Endodermal cell (in vitro differentiated cells): Measurements from ENCODE around the gene SHBG. TPM values are rescaled to one million over a fixed set of nuclear protein-coding genes. Genes with fewer than 3 reads are reported as not detected.
"Not testable (repeated sequence)": the region's sequence is repeated elsewhere in the genome, so short reads cannot be mapped to it uniquely, and the experiment has no call there.

Experiments used
- DNase-seq: peaks from one replicate; pipeline ENCODE4 v3.0.0-alpha.2; 2017
- H3K27ac ChIP-seq: 2 replicates; pipeline ENCODE4 v1.5.1; 2013; ENCODE audit warnings: mild to moderate bottlenecking, low read depth, low read length, moderate library complexity
- H3K27me3 ChIP-seq: 2 replicates; pipeline ENCODE4 v1.6.1; 2013; ENCODE audit warnings: mild to moderate bottlenecking, low read length, moderate library complexity; ENCODE audit not compliant: insufficient read depth, control insufficient read depth, poor library complexity, severe bottlenecking
- H3K36me3 ChIP-seq: 2 replicates; pipeline ENCODE4 v1.7.0; 2013; ENCODE audit warnings: mild to moderate bottlenecking, low read length, moderate library complexity; ENCODE audit not compliant: control insufficient read depth, insufficient read depth
- H3K4me1 ChIP-seq: one replicate; pipeline ENCODE4 v1.7.0; 2013; ENCODE audit warnings: low read length; ENCODE audit not compliant: control insufficient read depth, insufficient read depth
- H3K4me3 ChIP-seq: 2 replicates; pipeline ENCODE4 v1.5.1; 2013; ENCODE audit warnings: mild to moderate bottlenecking, low read length, moderate library complexity
- H3K9ac ChIP-seq: 2 replicates; pipeline ENCODE4 v1.6.1; 2013; ENCODE audit warnings: mild to moderate bottlenecking, low read length, moderate library complexity; ENCODE audit not compliant: poor library complexity, severe bottlenecking; ENCODE audit errors: extremely low read depth
- H3K9me3 ChIP-seq: 2 replicates; pipeline ENCODE4 v1.6.1; 2013; ENCODE audit warnings: mild to moderate bottlenecking, low read length, moderate library complexity; ENCODE audit not compliant: control insufficient read depth
- H3K27ac Mint-ChIP-seq: 2 replicates; pipeline ENCODE4 v1.8.0; 2020; ENCODE audit warnings: mixed read lengths
- H3K27me3 Mint-ChIP-seq: 2 replicates; pipeline ENCODE4 v1.8.0; 2021; ENCODE audit warnings: mild to moderate bottlenecking, mixed read lengths; ENCODE audit not compliant: insufficient read depth
- H3K36me3 Mint-ChIP-seq: 2 replicates; pipeline ENCODE4 v1.8.0; 2020; ENCODE audit warnings: low read depth, mixed read lengths
- H3K4me1 Mint-ChIP-seq: 2 replicates; pipeline ENCODE4 v1.8.0; 2020; ENCODE audit warnings: mixed read lengths
- H3K4me3 Mint-ChIP-seq: 2 replicates; pipeline ENCODE4 v1.8.0; 2020; ENCODE audit warnings: mild to moderate bottlenecking, moderate library complexity, mixed read lengths
- H3K9me3 Mint-ChIP-seq: 2 replicates; pipeline ENCODE4 v1.8.0; 2020; ENCODE audit warnings: mild to moderate bottlenecking, mixed read lengths
- CTCF ChIP-seq: fragments of 200-600 bp; sonication (generic); conservative IDR thresholded peaks from 2 replicates; pipeline ENCODE4 v1.5.0; 2021; ENCODE audit warnings: antibody characterized with exemption, mild to moderate bottlenecking
- WGBS, 2 experiments: methylation state at CpG; one replicate each; pipeline versions ENCODE4 v1.1.5 to v1.1.7; 2013; ENCODE audit warnings: missing lambda C conversion rate in 2 of 2, mixed read lengths in 1 of 2; ENCODE audit not compliant: insufficient coverage in 1 of 2, insufficient read length in 1 of 2; 5-methylcytosine and 5-hydroxymethylcytosine counted together
- total RNA-seq, 2 donors: library from RNA; stranded (reverse); fragmentation: NEBNext Ultra II Directional in 1 of 2; extraction: Animal tissue kit (Norgen Biotek cat#: 25700) in 1 of 2; gene quantifications; 2 replicates in 1 of 2; 3 replicates in 1 of 2; pipeline ENCODE4 v1.2.1, GENCODE V29; 2021

Gene SHBG
- total RNA-seq, 2 donors from 2014 or later: 0.77 to 1.9 TPM

GRCh38 chr17:7634384-7634783 is 4.4 kb downstream of the SHBG start:
- Mint-ChIP-seq H3K9me3 (no peaks in the 10 kb centered on the region), H3K4me1 (peaks cover 11% of the 10 kb centered on the region), H3K36me3 (no peaks in the 10 kb centered on the region), H3K4me3 (no peak overlapping the region), H3K27ac (no peak overlapping the region), H3K27me3 (peaks cover 2% of the 10 kb centered on the region)
- no peaks in the 10 kb centered on the region for H3K36me3 ChIP-seq
- no peak overlapping the region for H3K4me3 ChIP-seq
- no peaks in the 10 kb centered on the region for H3K27me3 ChIP-seq
- TF ChIP-seq CTCF: peak; percentile 78
- DNase-seq: peak; percentile 97
- WGBS, 2 experiments: 53 to 67% methylated on average over 2 to 5 of the region's 5 CpGs
- no peaks in the 10 kb centered on the region for H3K9me3 ChIP-seq
- no peak overlapping the region for H3K27ac ChIP-seq
- peaks cover 5% of the 10 kb centered on the region for H3K4me1 ChIP-seq
- no peak overlapping the region for H3K9ac ChIP-seq

GRCh38 chr17:7636163-7636562 is 6.2 kb downstream of the SHBG start:
- H3K27ac Mint-ChIP-seq: no peak overlapping the region
- H3K4me3 ChIP-seq: no peak overlapping the region
- no peaks in the 10 kb centered on the region for H3K9me3 Mint-ChIP-seq
- TF ChIP-seq CTCF: no peak
- no peak overlapping the region for H3K9ac ChIP-seq
- H3K27me3 Mint-ChIP-seq: peaks cover 2% of the 10 kb centered on the region
- no peak overlapping the region for H3K4me3 Mint-ChIP-seq
- H3K27me3 ChIP-seq: no peaks in the 10 kb centered on the region
- no peaks in the 10 kb centered on the region for H3K36me3 Mint-ChIP-seq
- WGBS, 2 experiments: 80 to 84% methylated on average over 4 to 5 of the region's 5 CpGs
- H3K36me3 ChIP-seq: no peaks in the 10 kb centered on the region
- H3K9me3 ChIP-seq: no peaks in the 10 kb centered on the region
- peak; percentile 52 for DNase-seq
- H3K4me1 Mint-ChIP-seq: peaks cover 11% of the 10 kb centered on the region
- peaks cover 5% of the 10 kb centered on the region for H3K4me1 ChIP-seq
- no peak overlapping the region for H3K27ac ChIP-seq

GRCh38 chr17:7640783-7641182 is 10.8 kb downstream of the SHBG start:
- no peak overlapping the region for H3K9ac ChIP-seq
- WGBS, 2 experiments: 92 to 93% methylated on average over 3 to 26 of the region's 26 CpGs
- H3K27me3 ChIP-seq: no peaks in the 10 kb centered on the region
- TF ChIP-seq CTCF: no peak
- no peak for DNase-seq
- Mint-ChIP-seq H3K9me3 (no peaks in the 10 kb centered on the region), H3K27ac (no peak overlapping the region), H3K27me3 (peaks cover 5% of the 10 kb centered on the region), H3K36me3 (no peaks in the 10 kb centered on the region), H3K4me3 (no peak overlapping the region), H3K4me1 (peaks cover 9% of the 10 kb centered on the region)
- H3K4me1 ChIP-seq: no peaks in the 10 kb centered on the region
- H3K9me3 ChIP-seq: no peaks in the 10 kb centered on the region
- H3K4me3 ChIP-seq: no peak overlapping the region
- H3K27ac ChIP-seq: no peak overlapping the region
- no peaks in the 10 kb centered on the region for H3K36me3 ChIP-seq

- not testable (repeated sequence) for H3K4me3 Mint-ChIP-seq
Observed at GRCh38 chr17:7641635-7642034, 11.7 kb downstream of the SHBG start.

More at GRCh38 chr17:7641635-7642034, 11.7 kb downstream of the SHBG start:
- H3K27me3 ChIP-seq, DNase-seq, H3K4me1 ChIP-seq, H3K9me3 Mint-ChIP-seq, H3K36me3 Mint-ChIP-seq, H3K27me3 Mint-ChIP-seq, H3K27ac Mint-ChIP-seq, H3K9me3 ChIP-seq, H3K4me3 ChIP-seq, H3K9ac ChIP-seq, H3K4me1 Mint-ChIP-seq, H3K36me3 ChIP-seq, H3K27ac ChIP-seq: not testable (repeated sequence)
- 84 to 85% methylated on average over 6 to 7 of the region's 7 CpGs for WGBS, 2 experiments
